Motor neuron (in vitro differentiated cells): ENCODE results near the gene RYR2. TPM values are rescaled to one million over a fixed set of nuclear protein-coding genes. Genes with fewer than 3 reads are reported as not detected.

ENCODE experiments used
- ATAC-seq, 8 experiments: fragments of 200-7000 bp; cut with Tn5 transposase; replicated peaks in 6 of 8; 2 replicates each; pipeline ENCODE4 v1.8.0; 2021; ENCODE audit warnings: mild to moderate bottlenecking in 8 of 8, moderate library complexity in 8 of 8
- H3K27ac ChIP-seq, 2 donors: fragments of 250-450 bp; sonication (Bioruptor Pico); 2 replicates each; pipeline ENCODE4 v1.9.0; 2021; ENCODE audit warnings: antibody characterized with exemption in 2 of 2, mild to moderate bottlenecking in 2 of 2, moderate library complexity in 1 of 2
- H3K4me1 ChIP-seq, 2 donors: fragments of 250-450 bp; sonication (Bioruptor Pico); replicated peaks in 1 of 2; 2 replicates each; pipeline ENCODE4 v1.6.1; 2021; ENCODE audit warnings: antibody characterized with exemption in 2 of 2, mild to moderate bottlenecking in 2 of 2, moderate library complexity in 1 of 2
- H3K4me3 ChIP-seq, 5 donors: fragments of 250-450 bp; sonication (Bioruptor Pico); 2 replicates each; pipeline ENCODE4 v1.9.0; 2021; ENCODE audit warnings: antibody characterized with exemption in 5 of 5, mild to moderate bottlenecking in 5 of 5, moderate library complexity in 4 of 5
- WGBS, 10 experiments: fragments of 450-650 bp; shearing (Covaris generic); methylation state at CpG; one replicate each; pipeline ENCODE4 v1.0.0; 2022; 5-methylcytosine and 5-hydroxymethylcytosine counted together
- in situ Hi-C, 9 experiments: fragments of 400-800 bp; cut with MboI; loops; one replicate each; pipeline ENCODE4 v1.15.0; 2021; ENCODE audit warnings: low sequenced_read_pairs in 9 of 9, low pct_unique_long_range_greater_than_20kb in 2 of 9; ENCODE audit not compliant: unreplicated experiment in 9 of 9
- total RNA-seq, 8 experiments: library from RNA; unstranded; fragments of 300-600 nt; gene quantifications; 2 replicates each; pipeline versions ENCODE4 v1.2.3 to v1.2.4, GENCODE V29; 2022

RYR2 gene
- total RNA-seq, 8 experiments from 2014 or later, result 0.32 to 6.8 (median 0.63) TPM

DNA sequence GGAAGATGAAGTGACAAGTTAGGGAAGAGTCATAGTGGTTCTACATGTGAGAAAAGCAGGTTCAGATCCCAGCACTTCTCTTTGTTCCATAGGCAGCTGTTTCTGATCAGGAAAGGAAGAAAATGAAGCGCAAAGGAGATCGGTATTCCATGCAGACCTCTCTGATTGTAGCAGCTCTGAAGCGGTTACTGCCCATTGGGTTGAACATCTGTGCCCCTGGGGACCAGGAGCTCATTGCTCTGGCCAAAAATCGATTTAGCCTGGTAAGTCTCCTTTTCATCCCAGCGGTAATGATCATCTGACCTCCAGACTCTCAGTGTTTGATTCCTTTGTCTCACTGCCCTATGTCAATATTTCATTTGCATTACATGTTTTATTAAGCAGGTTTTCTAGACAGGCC lies 675.1 kb downstream of the RYR2 start:
- peak overlapping the region in 1 of 2 donors; percentile 57 for H3K27ac ChIP-seq
- ATAC-seq, result peak in 3 of 8 experiments; percentile 49 to 65 (median 62)
- 0 to 81% (median 45%) methylated on average over 2 to 5 of the region's 5 CpGs; no CpG with 5 or more reads in 1 of the 10 experiments for WGBS, 10 experiments
- in situ Hi-C loops, result no loop called here
- H3K4me3 ChIP-seq, result no peak overlapping the region
- H3K4me1 ChIP-seq, result peaks cover 0 to 8% of the 10 kb centered on the region in 2 donors

DNA sequence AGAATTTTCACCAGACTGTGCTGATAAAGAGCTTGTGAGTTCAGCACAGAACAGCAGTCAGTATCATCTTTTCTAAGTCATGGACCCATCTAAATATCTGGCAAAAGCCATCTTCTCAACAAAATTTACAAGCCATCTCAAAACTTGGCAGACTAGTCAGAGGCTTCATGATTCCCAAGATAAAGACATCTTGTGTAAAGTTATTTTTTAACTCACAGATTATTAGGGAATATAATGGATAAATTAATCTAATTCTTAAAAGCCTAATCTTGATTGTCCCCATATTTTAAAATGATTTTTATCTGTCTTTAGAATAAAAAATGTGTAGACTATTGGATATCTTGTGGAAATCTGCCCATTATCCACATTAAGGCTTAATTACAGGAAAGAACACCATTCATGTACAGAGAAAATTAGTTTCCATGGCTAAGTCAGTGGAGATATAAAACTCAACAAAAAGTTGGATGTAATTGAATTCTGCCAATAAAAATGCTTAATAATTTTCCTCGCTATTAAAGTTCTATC lies 688.9 kb downstream of the RYR2 start:
- Histone ChIP-seq H3K27ac (no peak overlapping the region), H3K4me1 (no peaks in the 10 kb centered on the region), H3K4me3 (no peak overlapping the region)
- in situ Hi-C loops, result no loop called here
- 20 to 100% (median 80%) methylated on average over 1 of the region's 1 CpG for WGBS, 10 experiments
- ATAC-seq, result no peak

DNA sequence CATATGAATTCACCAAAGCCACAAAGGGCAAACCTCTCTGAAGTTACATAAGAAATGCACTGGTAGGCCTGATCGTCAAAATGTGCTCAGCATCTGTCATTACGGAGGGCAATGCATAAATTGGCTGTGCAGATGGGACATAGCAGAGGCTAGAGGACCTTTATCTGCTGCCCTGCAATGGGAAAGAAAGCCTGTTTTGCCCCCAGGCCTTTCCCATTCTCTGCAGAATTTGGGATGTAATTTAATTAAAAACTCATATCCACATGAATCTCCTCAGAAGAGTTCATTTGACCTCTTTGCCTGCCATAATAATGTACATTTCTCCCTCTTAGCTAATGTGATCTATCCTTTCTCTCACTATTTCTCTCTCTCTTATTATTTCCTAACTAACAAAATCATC lies 690.7 kb downstream of the RYR2 start:
- Histone ChIP-seq H3K4me3 (no peak overlapping the region), H3K4me1 (no peaks in the 10 kb centered on the region), H3K27ac (no peak overlapping the region)
- in situ Hi-C loops, result no loop called here
- WGBS, 10 experiments, result 0 to 95% (median 80%) methylated on average over 1 to 2 of the region's 2 CpGs; no CpG with 5 or more reads in 3 of the 10 experiments
- no peak for ATAC-seq

DNA sequence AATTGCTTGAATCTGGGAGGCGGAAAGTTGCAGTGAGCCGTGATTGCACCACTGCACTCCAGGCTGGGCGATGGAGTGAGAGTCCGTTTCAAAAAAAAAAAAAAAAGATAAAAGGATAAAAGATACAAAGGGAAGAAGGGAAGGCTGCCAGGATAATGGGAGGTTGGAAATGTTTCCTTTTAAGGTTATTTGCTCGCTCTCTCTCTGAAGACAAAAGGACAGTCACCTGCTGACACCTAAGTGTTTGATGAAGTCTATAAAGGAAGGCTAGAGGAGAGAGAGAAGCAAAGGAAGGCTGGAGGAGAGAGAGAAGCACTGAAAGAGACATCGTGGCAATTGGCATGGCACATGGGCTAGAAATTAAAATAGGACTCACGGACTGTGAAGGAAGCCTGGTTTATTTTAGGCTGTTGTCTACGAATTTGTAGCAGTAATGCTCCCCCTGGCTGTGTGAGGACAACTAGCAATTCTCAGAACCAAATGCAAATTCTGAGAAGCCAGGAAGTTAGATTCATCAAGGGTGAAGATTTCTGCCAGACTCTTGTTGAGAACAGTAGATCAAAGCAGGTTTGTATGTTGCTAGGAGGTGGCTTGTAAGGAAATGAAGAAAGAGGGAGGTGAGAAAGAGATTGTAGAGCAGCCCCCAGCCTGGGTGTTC lies 694.5 kb downstream of the RYR2 start:
- Histone ChIP-seq H3K4me3 (no peak overlapping the region), H3K4me1 (peaks cover 4 to 5% of the 10 kb centered on the region in 2 donors), H3K27ac (no peak overlapping the region)
- WGBS, 10 experiments, result 0 to 87% (median 53%) methylated on average over 1 to 8 of the region's 8 CpGs
- peak in 3 of 8 experiments; percentile 60 to 90 (median 71) for ATAC-seq
- in situ Hi-C loops, result no loop called here

DNA sequence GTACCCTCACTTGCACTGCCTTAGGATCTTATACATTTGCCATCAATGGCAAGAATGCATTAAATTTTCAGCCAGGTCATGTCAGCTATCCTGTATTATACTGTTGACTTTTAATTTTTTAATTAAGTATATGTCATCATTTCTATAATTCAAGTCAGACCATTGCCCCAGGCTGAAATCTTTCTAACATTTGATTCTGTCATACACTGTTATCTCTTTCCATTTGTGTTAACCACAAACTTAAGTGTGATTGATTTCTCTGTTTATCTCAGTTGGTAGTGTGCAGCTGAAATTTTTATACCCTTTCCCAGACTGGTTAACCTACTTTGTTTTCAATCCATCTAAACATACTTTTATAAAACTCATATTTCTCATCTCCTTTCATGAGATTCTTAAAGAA lies 695.5 kb downstream of the RYR2 start:
- Histone ChIP-seq H3K27ac (no peak overlapping the region), H3K4me1 (peaks cover 4 to 5% of the 10 kb centered on the region in 2 donors), H3K4me3 (no peak overlapping the region)
- in situ Hi-C loops, result no loop called here
- no peak for ATAC-seq

DNA sequence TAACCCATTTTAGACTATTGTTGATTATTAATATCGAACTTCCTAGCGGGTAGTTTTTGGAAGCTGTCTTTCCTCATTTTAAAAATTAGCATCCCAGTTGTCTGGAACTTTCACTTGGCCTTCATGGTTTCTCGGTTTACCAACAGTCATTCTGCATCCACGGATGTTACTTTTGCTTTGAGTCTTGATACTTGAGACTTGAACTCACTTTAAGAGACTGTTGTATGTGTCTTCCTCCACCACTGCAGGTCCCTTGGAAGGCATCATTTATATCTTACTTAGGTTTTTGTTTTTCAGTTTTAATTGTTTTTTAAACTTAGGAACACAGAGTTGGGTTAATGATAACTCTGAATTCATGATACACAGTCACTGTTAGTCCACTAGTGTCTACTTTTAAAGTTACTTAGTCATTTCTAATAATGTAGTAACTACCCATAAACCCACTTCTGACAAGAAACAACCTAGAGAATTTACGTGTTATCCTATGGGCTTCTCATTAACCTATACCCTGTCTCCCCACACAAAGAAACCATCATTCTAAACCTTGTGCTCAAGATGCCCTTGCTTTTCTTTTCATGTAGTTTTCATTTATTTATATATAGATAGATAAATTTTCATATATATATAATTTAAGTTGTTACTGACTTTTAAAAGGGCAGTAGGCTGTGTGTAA lies 696.1 kb downstream of the RYR2 start:
- peaks cover 4 to 5% of the 10 kb centered on the region in 2 donors for H3K4me1 ChIP-seq
- H3K4me3 ChIP-seq, result no peak overlapping the region
- no peak for ATAC-seq
- H3K27ac ChIP-seq, result no peak overlapping the region
- WGBS, 10 experiments, result 0 to 95% (median 61%) methylated on average over 1 to 5 of the region's 5 CpGs
- in situ Hi-C loops, result no loop called here

DNA sequence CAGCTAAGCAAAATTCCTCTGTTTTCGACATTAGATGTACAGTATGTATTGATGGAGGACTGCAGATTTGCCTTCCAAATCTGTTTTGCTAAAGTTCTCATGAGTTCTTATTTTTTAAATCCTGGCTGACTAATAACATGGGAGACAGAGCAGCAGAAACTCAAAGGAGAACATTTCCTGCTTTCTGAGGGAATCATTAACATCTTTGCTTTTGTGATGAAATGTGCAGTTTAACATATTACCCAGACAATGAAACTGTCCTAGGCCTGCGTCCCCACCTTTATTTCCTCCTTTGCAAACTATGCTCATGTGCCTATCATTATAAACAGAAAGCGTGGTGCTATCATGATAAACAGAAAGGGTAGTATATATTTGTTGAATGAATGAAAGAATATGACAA lies 698.9 kb downstream of the RYR2 start:
- in situ Hi-C loops, result no loop called here
- H3K4me3 ChIP-seq, result no peak overlapping the region
- peaks cover 4 to 5% of the 10 kb centered on the region in 2 donors for H3K4me1 ChIP-seq
- 0 to 93% (median 54%) methylated on average over 1 to 3 of the region's 3 CpGs for WGBS, 10 experiments
- ATAC-seq, result peak in 1 of 8 experiments; percentile 25
- H3K27ac ChIP-seq, result no peak overlapping the region

DNA sequence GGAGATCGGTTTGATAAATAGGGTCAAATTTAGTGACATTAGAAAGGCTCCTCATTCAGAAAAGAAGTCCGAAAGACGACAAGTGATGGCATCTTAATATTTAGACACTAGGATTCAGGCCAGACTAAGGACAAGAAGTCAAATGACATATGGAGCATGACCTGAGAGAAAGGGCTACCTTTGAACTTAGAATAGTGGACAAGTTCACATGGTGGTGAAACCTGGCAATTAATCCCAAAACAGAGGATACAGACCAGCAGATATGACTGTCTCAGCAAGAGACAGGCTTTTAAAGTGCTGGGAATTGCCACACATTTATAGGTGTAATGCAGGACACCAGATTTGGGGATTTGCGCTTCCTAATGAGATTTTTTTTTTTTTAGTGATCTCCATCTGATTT lies 703.6 kb downstream of the RYR2 start:
- in situ Hi-C loops, result no loop called here
- 0 to 98% (median 88%) methylated on average over 3 to 4 of the region's 4 CpGs; no CpG with 5 or more reads in 1 of the 10 experiments for WGBS, 10 experiments
- no peak for ATAC-seq
- Histone ChIP-seq H3K4me3 (no peak overlapping the region), H3K27ac (no peak overlapping the region), H3K4me1 (peaks cover 7 to 10% of the 10 kb centered on the region in 2 donors)

DNA sequence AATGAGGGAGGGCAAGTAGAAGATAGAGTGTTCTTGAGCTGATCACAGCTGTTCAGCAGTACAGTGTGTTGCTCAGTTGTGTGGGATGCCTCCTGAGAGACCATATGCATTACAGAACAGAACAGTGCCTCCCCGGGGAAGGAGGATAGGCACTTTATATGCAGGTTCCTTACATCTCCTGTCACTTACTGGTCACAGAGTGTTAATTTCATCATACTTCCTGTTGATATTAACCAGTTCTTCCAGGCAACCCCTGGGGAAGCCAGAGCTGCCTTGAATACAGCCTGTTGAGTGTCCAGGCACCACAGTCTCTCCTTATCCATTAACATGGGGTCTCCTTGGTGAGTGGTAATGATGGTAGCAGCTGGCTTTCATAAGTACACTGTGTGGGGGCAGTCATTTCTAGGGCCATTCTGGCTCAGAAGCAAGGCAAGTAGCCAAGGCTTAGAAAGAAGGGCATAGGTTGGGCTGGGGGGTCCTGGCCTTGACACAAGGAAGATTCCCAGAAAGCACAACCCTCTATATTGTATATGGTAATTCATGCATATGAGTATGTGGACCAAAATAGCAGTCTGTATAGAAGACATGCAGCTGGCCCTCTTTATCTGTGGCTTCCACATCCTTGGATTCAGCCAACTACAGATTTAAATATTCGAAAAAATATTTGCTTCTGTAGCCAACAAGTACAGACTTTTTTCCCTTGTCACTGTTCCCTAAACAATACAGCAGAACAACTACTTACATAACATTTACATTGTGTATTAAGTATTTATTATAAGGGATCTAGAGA lies 706.4 kb downstream of the RYR2 start:
- Histone ChIP-seq H3K27ac (no peak overlapping the region), H3K4me3 (no peak overlapping the region), H3K4me1 (peaks cover 4 to 5% of the 10 kb centered on the region in 2 donors)
- 0 to 100% (median 67%) methylated on average over 1 of the region's 2 CpGs; no CpG with 5 or more reads in 1 of the 10 experiments for WGBS, 10 experiments
- peak in 6 of 8 experiments; percentile 46 to 94 (median 60) for ATAC-seq
- in situ Hi-C loops, result no loop called here

DNA sequence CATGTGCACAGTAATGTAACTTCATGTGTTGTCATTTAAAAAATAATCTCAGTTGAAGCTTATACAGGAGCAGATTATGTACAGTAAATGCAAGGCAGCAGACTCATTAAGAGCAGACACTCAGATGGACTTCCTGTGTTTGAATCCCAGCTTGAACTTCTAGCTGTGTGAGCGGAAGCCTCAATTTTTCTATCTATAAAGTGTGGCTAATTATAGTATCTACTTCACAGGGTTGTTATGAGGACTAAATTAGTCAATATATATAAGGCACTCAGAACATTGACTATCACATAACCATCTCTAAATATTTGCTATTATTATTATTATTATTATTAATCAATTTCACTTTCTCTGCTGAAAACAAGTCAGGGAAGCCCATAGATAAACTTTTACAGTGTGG lies 707.1 kb downstream of the RYR2 start:
- H3K4me1 ChIP-seq, result peaks cover 4 to 5% of the 10 kb centered on the region in 2 donors
- no peak overlapping the region for H3K27ac ChIP-seq
- H3K4me3 ChIP-seq, result no peak overlapping the region
- in situ Hi-C loops, result no loop called here
- ATAC-seq, result no peak
- 0 to 100% (median 96%) methylated on average over 1 of the region's 1 CpG; no CpG with 5 or more reads in 6 of the 10 experiments for WGBS, 10 experiments

DNA sequence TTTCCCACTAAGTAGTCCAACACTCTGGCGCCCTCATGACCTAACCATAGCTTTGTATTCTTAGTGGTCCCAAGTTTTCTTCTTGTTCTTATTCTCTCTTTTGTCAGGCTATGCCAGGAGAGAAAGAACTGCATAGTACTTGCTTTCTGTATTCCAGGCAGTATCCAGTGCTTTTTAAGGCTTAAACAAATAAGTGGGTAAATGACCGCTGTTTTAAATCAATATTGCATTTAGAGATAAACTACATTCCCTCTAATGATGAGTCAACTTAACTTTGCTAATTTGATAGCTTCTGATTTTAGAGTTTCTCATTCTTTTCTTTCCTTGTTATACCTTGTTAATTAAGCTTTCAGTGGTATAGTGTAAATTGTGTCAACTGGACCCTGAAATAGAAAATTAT lies 709.1 kb downstream of the RYR2 start:
- Histone ChIP-seq H3K27ac (no peak overlapping the region), H3K4me3 (no peak overlapping the region), H3K4me1 (peaks cover 4 to 5% of the 10 kb centered on the region in 2 donors)
- 14 to 100% (median 91%) methylated on average over 1 to 2 of the region's 2 CpGs; no CpG with 5 or more reads in 1 of the 10 experiments for WGBS, 10 experiments
- in situ Hi-C loops, result no loop called here
- no peak for ATAC-seq

DNA sequence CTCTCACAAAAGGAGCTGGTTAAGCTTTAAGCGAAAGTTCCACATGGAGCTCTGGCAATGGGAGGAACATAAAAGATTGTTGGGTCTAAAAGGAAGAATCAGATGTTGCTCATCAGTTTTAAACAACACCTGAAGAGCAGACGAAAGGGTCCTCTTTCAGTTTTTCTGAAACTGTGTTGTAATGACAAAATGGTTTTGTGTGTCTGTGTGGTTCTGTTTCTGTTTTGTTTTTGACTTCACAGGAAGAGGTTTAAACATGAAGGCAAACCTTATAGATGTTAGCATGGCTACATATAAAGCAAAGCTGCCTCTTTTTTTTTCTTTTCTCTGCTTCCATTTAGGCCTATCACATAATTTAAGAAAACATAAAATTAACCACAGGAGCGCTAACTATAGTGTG lies 712.6 kb downstream of the RYR2 start:
- H3K4me3 ChIP-seq, result no peak overlapping the region
- no peaks in the 10 kb centered on the region for H3K4me1 ChIP-seq
- in situ Hi-C loops, result no loop called here
- WGBS, 10 experiments, result 11 to 91% (median 82%) methylated on average over 1 to 3 of the region's 3 CpGs
- H3K27ac ChIP-seq, result no peak overlapping the region
- ATAC-seq, result no peak
